Skin of body (tissue), 2 donors: ENCODE measurements around the gene CNTN1. TPM values are rescaled to one million over a fixed set of nuclear protein-coding genes. Genes with fewer than 3 reads are reported as not detected.

Experiments
- DNase-seq: peaks from one replicate; lab custom pipeline; 2025; lab: John Stamatoyannopoulos, UW
- total RNA-seq: library from RNA; depleted of rRNA; stranded (reverse); fragments of >200 nt; gene quantifications from one replicate; pipeline ENCODE4 v1.2.3, GENCODE V29; 2014

CNTN1 gene
- total RNA-seq, 1 donor from 2014 or later, result 28.9 TPM

GRCh38 chr12:40959041-40959440 lies 266.8 kb downstream of the CNTN1 start:
- no peak for DNase-seq

- DNase-seq, result no peak
These were observed 271.5 kb downstream of the CNTN1 start for GRCh38 chr12:40963751-40964150.

GRCh38 chr12:40969796-40970195 lies 277.6 kb downstream of the CNTN1 start:
- no peak for DNase-seq

GRCh38 chr12:40970320-40970907 lies 278.2 kb downstream of the CNTN1 start:
- no peak for DNase-seq

- DNase-seq, result no peak
These were observed 279.7 kb downstream of the CNTN1 start for GRCh38 chr12:40971911-40972310.

- DNase-seq, result no peak
These were observed 284.3 kb downstream of the CNTN1 start for GRCh38 chr12:40976546-40976945.

GRCh38 chr12:40980427-40980961 lies 288.3 kb downstream of the CNTN1 start:
- DNase-seq, result no peak

- peak; percentile 10 for DNase-seq
These were observed 293.8 kb downstream of the CNTN1 start for GRCh38 chr12:40986001-40986400.

GRCh38 chr12:40988355-40988754 lies 296.1 kb downstream of the CNTN1 start:
- DNase-seq, result peak; percentile 20

- no peak for DNase-seq
These were observed 296.6 kb downstream of the CNTN1 start for GRCh38 chr12:40988824-40989223.

- no peak for DNase-seq
These were observed 297.5 kb downstream of the CNTN1 start for GRCh38 chr12:40989785-40990184.

GRCh38 chr12:40992158-40992557 lies 299.9 kb downstream of the CNTN1 start:
- DNase-seq, result no peak

GRCh38 chr12:40992674-40993073 lies 300.4 kb downstream of the CNTN1 start:
- no peak for DNase-seq

GRCh38 chr12:40993158-40993557 lies 300.9 kb downstream of the CNTN1 start:
- DNase-seq, result no peak

GRCh38 chr12:40996091-40996490 lies 303.9 kb downstream of the CNTN1 start:
- no peak for DNase-seq

GRCh38 chr12:40999210-40999609 lies 307.0 kb downstream of the CNTN1 start:
- DNase-seq, result no peak

- no peak for DNase-seq
These were observed 316.2 kb downstream of the CNTN1 start for GRCh38 chr12:41008472-41008871.

- no peak for DNase-seq
These were observed 319.7 kb downstream of the CNTN1 start for GRCh38 chr12:41011939-41012338.

- DNase-seq, result no peak
These were observed 321.8 kb downstream of the CNTN1 start for GRCh38 chr12:41013881-41014642.

GRCh38 chr12:41014643-41015020 lies 322.4 kb downstream of the CNTN1 start:
- no peak for DNase-seq

GRCh38 chr12:41018010-41018409 lies 325.8 kb downstream of the CNTN1 start:
- no peak for DNase-seq

GRCh38 chr12:41019461-41019860 lies 327.2 kb downstream of the CNTN1 start:
- no peak for DNase-seq

- no peak for DNase-seq
These were observed 331.6 kb downstream of the CNTN1 start for GRCh38 chr12:41023836-41024235.
